ENCODE results near the gene BLTP2.

Gene BLTP2

DNA sequence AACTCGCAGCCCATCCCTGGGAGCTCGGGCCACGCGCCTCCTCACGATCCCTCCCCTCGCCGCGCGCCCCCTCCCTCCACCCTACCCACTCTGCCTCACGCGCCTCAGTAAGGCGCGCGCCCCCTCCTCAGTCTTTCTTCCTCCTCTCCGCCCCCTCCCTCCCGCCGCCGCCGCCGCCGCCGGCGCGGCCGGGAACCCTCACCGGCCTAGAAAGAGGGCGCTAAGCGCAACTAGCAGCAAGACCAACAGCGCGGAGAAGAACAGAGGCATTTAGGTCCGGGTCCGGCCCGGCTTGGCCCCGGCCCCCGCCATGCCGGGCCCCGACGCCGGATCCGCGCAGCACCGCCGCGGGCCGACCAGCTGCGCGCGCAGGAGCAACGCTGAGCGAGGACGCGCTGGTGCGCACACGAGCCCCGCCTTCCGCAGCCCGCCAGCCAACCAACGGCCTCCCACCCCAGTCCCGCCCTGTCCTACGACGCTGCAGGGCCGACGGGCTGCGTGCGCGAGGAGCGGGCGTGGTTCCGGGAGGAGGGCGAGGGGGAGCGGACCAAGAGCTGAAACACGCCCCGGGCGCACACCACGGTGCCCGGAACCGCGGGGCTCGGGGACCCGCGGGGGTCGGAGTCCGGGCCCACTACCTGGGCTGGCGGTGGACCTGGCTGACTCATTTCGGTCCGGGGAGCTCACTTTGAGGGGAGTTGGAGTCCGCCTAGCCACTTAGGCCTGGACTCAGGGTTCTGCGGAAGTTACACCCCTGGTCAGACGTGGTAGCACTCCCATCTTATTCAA is at the start of gene BLTP2:
BLTP2 (minus strand) TSS at position 372 of the 789 bp plus-strand sequence; CDS start at position 270, 102 bp downstream.
- peaks cover 30 to 34% of the 10 kb centered on the region in 2 donors for H3K36me3 ChIP-seq (ENCODE audit: control insufficient read depth in 2 of 2, insufficient read depth in 2 of 2, low read length in 2 of 2)
- H3K4me1 ChIP-seq (ENCODE audit: control insufficient read depth in 2 of 2, insufficient read depth in 2 of 2, low read length in 2 of 2), result peaks cover 27 to 33% of the 10 kb centered on the region in 2 donors
- H3K4me3 ChIP-seq (ENCODE audit: low read length in 2 of 2), result peak within 1 kb of the TSS; percentile 83 to 94
- H3K9ac ChIP-seq (ENCODE audit: low read depth in 1 of 2, low read length in 2 of 2), result peak within 1 kb of the TSS; percentile 90 to 96
- H3K9me3 ChIP-seq (ENCODE audit: control insufficient read depth in 2 of 2, low read length in 2 of 2), result no peaks in the 10 kb centered on the region
- H3K27ac ChIP-seq (ENCODE audit: low read depth in 2 of 2, low read length in 2 of 2), result peak within 1 kb of the TSS; percentile 98
- H3K27me3 ChIP-seq (ENCODE audit: control insufficient read depth in 2 of 2, insufficient read depth in 2 of 2, low read length in 2 of 2), result no peaks in the 10 kb centered on the region

DNA sequence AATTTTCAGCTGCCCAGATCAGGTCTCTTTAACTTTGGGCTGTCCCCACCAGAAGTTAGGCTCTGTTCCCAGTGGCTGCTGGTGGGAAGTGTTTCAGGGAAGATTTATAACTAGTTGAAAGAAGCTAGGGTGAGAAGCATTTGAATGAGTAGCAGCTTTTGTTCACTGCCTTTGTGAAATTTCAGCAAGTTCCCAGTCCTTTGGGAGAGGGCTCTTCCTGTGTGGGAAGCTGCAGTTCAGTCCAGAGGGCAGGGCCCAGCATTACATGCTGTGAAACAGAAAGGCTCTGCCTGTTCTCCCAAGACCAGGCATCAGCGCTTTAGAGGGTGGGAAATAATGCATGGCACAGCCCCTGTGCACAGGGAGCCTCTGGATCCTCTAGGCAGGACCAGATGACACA is 48.9 kb upstream of the BLTP2 start:
- H3K27ac ChIP-seq (ENCODE audit: low read depth in 2 of 2, low read length in 2 of 2), result no peak overlapping the region
- no peaks in the 10 kb centered on the region for H3K9me3 ChIP-seq (ENCODE audit: control insufficient read depth in 2 of 2, low read length in 2 of 2)
- H3K27me3 ChIP-seq (ENCODE audit: control insufficient read depth in 2 of 2, insufficient read depth in 2 of 2, low read length in 2 of 2), result no peaks in the 10 kb centered on the region
- peaks cover 76 to 77% of the 10 kb centered on the region in 2 donors for H3K36me3 ChIP-seq (ENCODE audit: control insufficient read depth in 2 of 2, insufficient read depth in 2 of 2, low read length in 2 of 2)
- H3K4me1 ChIP-seq (ENCODE audit: control insufficient read depth in 2 of 2, insufficient read depth in 2 of 2, low read length in 2 of 2), result peaks cover 14 to 15% of the 10 kb centered on the region in 2 donors
- no peak overlapping the region for H3K9ac ChIP-seq (ENCODE audit: low read depth in 1 of 2, low read length in 2 of 2)
- H3K4me3 ChIP-seq (ENCODE audit: low read length in 2 of 2), result no peak overlapping the region

DNA sequence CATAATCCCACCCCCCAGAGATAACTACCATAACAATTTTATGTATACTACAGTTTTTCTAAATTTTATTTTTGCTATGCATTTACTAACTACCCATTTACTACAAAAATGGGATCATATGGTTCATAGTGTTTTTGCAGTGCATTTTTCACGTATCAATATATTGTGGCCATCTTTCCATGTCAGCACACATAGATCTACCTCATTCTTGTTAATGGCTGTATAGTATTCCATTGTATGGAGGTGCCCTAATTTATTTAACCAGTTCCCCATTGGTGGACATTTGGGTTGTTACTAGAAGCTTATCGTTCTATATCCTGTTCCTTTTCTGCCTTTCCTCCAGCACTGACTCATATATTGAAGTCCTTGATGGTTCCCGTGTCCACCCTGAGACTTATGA is 44.1 kb upstream of the BLTP2 start:
- Histone ChIP-seq H3K9me3 (ENCODE audit: control insufficient read depth in 2 of 2, low read length in 2 of 2) (no peaks in the 10 kb centered on the region), H3K27me3 (ENCODE audit: control insufficient read depth in 2 of 2, insufficient read depth in 2 of 2, low read length in 2 of 2) (no peaks in the 10 kb centered on the region), H3K9ac (ENCODE audit: low read depth in 1 of 2, low read length in 2 of 2) (no peak overlapping the region), H3K27ac (ENCODE audit: low read depth in 2 of 2, low read length in 2 of 2) (no peak overlapping the region), H3K4me1 (ENCODE audit: control insufficient read depth in 2 of 2, insufficient read depth in 2 of 2, low read length in 2 of 2) (no peaks in the 10 kb centered on the region), H3K4me3 (ENCODE audit: low read length in 2 of 2) (no peak overlapping the region), H3K36me3 (ENCODE audit: control insufficient read depth in 2 of 2, insufficient read depth in 2 of 2, low read length in 2 of 2) (peaks cover 80% of the 10 kb centered on the region in 2 donors)

DNA sequence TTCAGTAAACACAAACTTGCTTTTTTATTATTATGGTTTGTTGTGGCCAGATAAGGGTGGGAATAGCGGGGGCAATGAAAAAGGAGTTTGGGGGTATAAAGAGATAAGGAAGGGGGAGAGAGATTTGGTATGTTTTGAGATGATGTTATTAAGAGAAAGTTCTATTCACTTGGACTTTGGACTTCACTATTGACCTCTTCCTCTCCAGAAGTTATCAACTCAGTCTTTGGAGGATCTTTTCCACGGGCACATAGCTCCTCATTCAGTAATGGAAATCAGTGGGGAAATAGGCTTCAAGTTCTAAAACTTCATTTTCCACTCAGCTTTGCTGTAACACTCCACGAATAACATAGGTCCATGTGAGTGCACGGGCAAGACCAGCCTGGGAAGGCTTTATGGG is 43.5 kb upstream of the BLTP2 start:
- Histone ChIP-seq H3K4me3 (ENCODE audit: low read length in 2 of 2) (no peak overlapping the region), H3K4me1 (ENCODE audit: control insufficient read depth in 2 of 2, insufficient read depth in 2 of 2, low read length in 2 of 2) (no peaks in the 10 kb centered on the region), H3K9me3 (ENCODE audit: control insufficient read depth in 2 of 2, low read length in 2 of 2) (no peaks in the 10 kb centered on the region), H3K9ac (ENCODE audit: low read depth in 1 of 2, low read length in 2 of 2) (no peak overlapping the region), H3K27ac (ENCODE audit: low read depth in 2 of 2, low read length in 2 of 2) (no peak overlapping the region), H3K27me3 (ENCODE audit: control insufficient read depth in 2 of 2, insufficient read depth in 2 of 2, low read length in 2 of 2) (no peaks in the 10 kb centered on the region), H3K36me3 (ENCODE audit: control insufficient read depth in 2 of 2, insufficient read depth in 2 of 2, low read length in 2 of 2) (peaks cover 77 to 78% of the 10 kb centered on the region in 2 donors)

DNA sequence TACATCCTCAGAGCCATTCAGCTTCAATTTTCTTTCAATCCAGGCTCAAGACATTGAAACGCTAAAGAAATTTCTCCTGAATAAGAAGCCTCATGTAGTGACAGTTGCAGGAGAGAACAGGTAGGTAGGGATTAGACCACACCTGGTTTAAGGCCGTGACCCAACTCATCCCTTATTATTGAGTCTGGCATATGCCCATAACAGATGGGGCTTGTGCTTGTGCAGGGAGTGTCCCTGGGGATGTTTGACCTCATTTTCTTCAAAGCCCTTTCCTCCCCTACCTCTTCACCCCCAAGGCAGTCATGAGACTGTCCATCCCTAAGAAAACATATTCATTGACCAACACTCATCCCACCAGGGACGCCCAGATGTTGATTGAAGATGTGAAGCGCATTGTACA is 41.3 kb upstream of the BLTP2 start:
- H3K4me1 ChIP-seq (ENCODE audit: control insufficient read depth in 2 of 2, insufficient read depth in 2 of 2, low read length in 2 of 2), result no peaks in the 10 kb centered on the region
- H3K27ac ChIP-seq (ENCODE audit: low read depth in 2 of 2, low read length in 2 of 2), result no peak overlapping the region
- H3K9ac ChIP-seq (ENCODE audit: low read depth in 1 of 2, low read length in 2 of 2), result no peak overlapping the region
- no peaks in the 10 kb centered on the region for H3K9me3 ChIP-seq (ENCODE audit: control insufficient read depth in 2 of 2, low read length in 2 of 2)
- no peak overlapping the region for H3K4me3 ChIP-seq (ENCODE audit: low read length in 2 of 2)
- H3K27me3 ChIP-seq (ENCODE audit: control insufficient read depth in 2 of 2, insufficient read depth in 2 of 2, low read length in 2 of 2), result no peaks in the 10 kb centered on the region
- peaks cover 93 to 94% of the 10 kb centered on the region in 2 donors for H3K36me3 ChIP-seq (ENCODE audit: control insufficient read depth in 2 of 2, insufficient read depth in 2 of 2, low read length in 2 of 2)

DNA sequence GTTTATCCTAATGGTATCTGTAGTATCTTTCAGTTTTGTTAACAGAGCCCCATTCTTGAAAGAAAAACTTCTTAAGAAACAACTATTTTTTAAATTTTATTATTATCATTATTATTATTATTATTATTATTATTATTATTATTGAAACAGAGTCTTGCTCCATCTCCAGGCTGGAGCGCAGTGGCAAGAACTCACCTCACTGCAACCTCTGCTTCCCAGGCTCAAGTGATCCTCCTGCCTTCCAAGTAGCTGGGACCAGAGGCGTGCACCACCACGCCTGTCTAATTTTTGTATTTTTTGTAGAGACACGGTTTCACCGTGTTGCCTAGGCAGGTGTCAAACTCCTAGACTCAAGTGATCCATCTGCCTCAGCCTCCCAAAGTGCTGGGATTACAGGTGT is 40.4 kb upstream of the BLTP2 start:
- Histone ChIP-seq H3K9ac (ENCODE audit: low read depth in 1 of 2, low read length in 2 of 2) (no peak overlapping the region), H3K9me3 (ENCODE audit: control insufficient read depth in 2 of 2, low read length in 2 of 2) (no peaks in the 10 kb centered on the region), H3K36me3 (ENCODE audit: control insufficient read depth in 2 of 2, insufficient read depth in 2 of 2, low read length in 2 of 2) (peaks cover 90 to 94% of the 10 kb centered on the region in 2 donors), H3K27me3 (ENCODE audit: control insufficient read depth in 2 of 2, insufficient read depth in 2 of 2, low read length in 2 of 2) (no peaks in the 10 kb centered on the region), H3K4me1 (ENCODE audit: control insufficient read depth in 2 of 2, insufficient read depth in 2 of 2, low read length in 2 of 2) (no peaks in the 10 kb centered on the region), H3K4me3 (ENCODE audit: low read length in 2 of 2) (no peak overlapping the region), H3K27ac (ENCODE audit: low read depth in 2 of 2, low read length in 2 of 2) (no peak overlapping the region)

DNA sequence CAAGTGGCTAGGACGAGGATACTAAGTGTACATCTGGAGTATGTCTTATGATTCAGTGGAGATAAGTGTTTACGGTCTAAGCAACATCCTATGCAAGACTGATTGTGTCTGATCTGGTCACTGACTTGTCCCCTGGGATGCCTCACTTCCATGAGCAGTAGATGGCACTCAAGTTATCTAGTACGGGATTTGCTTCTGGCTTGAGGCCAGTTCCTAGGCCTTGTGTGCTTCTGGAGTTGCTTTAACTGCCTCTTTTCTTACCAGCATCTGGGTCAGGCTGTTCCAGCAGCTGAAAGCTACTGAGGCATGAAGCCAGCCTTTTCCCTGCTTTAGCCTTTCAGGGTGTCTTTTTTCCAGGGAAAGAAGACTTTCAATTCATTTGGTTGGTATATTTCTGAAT is 40.0 kb upstream of the BLTP2 start:
- H3K27me3 ChIP-seq (ENCODE audit: control insufficient read depth in 2 of 2, insufficient read depth in 2 of 2, low read length in 2 of 2), result no peaks in the 10 kb centered on the region
- H3K4me3 ChIP-seq (ENCODE audit: low read length in 2 of 2), result no peak overlapping the region
- no peak overlapping the region for H3K27ac ChIP-seq (ENCODE audit: low read depth in 2 of 2, low read length in 2 of 2)
- H3K9me3 ChIP-seq (ENCODE audit: control insufficient read depth in 2 of 2, low read length in 2 of 2), result no peaks in the 10 kb centered on the region
- peaks cover 86 to 93% of the 10 kb centered on the region in 2 donors for H3K36me3 ChIP-seq (ENCODE audit: control insufficient read depth in 2 of 2, insufficient read depth in 2 of 2, low read length in 2 of 2)
- H3K9ac ChIP-seq (ENCODE audit: low read depth in 1 of 2, low read length in 2 of 2), result no peak overlapping the region
- H3K4me1 ChIP-seq (ENCODE audit: control insufficient read depth in 2 of 2, insufficient read depth in 2 of 2, low read length in 2 of 2), result no peaks in the 10 kb centered on the region

DNA sequence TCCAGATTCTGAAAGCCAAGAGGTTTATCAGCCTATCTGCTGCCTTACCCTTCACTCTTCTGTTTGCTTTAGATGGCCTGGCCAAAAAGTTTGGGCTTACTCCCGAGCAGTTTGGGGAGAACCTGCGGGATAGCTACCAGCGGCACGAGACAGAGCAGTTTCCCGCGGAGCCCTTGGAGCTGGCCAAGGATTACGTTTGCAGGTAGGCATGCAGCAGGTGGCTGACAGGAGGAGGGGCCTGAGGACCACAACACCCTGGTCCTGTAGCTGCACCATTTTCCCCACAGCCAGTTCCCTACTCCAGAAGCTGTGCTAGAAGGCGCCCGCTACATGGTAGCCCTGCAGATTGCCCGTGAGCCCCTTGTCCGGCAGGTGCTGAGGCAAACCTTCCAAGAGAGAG is 37.7 kb upstream of the BLTP2 start:
- H3K27ac ChIP-seq (ENCODE audit: low read depth in 2 of 2, low read length in 2 of 2), result no peak overlapping the region
- H3K9me3 ChIP-seq (ENCODE audit: control insufficient read depth in 2 of 2, low read length in 2 of 2), result no peaks in the 10 kb centered on the region
- H3K4me3 ChIP-seq (ENCODE audit: low read length in 2 of 2), result no peak overlapping the region
- no peaks in the 10 kb centered on the region for H3K4me1 ChIP-seq (ENCODE audit: control insufficient read depth in 2 of 2, insufficient read depth in 2 of 2, low read length in 2 of 2)
- peaks cover 77 to 87% of the 10 kb centered on the region in 2 donors for H3K36me3 ChIP-seq (ENCODE audit: control insufficient read depth in 2 of 2, insufficient read depth in 2 of 2, low read length in 2 of 2)
- no peaks in the 10 kb centered on the region for H3K27me3 ChIP-seq (ENCODE audit: control insufficient read depth in 2 of 2, insufficient read depth in 2 of 2, low read length in 2 of 2)
- H3K9ac ChIP-seq (ENCODE audit: low read depth in 1 of 2, low read length in 2 of 2), result no peak overlapping the region

DNA sequence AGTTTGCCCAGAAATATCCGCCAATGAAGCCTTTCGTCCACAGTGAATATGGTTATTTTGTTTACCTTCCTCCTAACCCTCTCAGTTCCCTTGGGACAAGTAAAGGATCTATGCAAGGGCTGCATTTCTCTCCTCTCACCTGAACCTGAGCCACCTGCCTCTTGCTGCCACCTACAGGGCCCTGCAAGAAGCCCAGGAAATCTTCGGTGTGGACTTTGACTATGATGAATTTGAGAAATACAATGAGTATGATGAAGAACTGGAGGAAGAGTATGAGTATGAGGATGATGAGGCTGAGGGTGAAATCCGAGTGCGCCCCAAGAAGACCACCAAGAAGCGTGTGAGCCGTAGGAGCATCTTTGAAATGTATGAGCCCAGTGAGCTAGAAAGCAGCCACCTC is 31.0 kb upstream of the BLTP2 start:
- Histone ChIP-seq H3K27ac (ENCODE audit: low read depth in 2 of 2, low read length in 2 of 2) (no peak overlapping the region), H3K4me1 (ENCODE audit: control insufficient read depth in 2 of 2, insufficient read depth in 2 of 2, low read length in 2 of 2) (no peaks in the 10 kb centered on the region), H3K27me3 (ENCODE audit: control insufficient read depth in 2 of 2, insufficient read depth in 2 of 2, low read length in 2 of 2) (no peaks in the 10 kb centered on the region), H3K4me3 (ENCODE audit: low read length in 2 of 2) (no peak overlapping the region), H3K9me3 (ENCODE audit: control insufficient read depth in 2 of 2, low read length in 2 of 2) (no peaks in the 10 kb centered on the region), H3K36me3 (ENCODE audit: control insufficient read depth in 2 of 2, insufficient read depth in 2 of 2, low read length in 2 of 2) (peaks cover 74 to 86% of the 10 kb centered on the region in 2 donors), H3K9ac (ENCODE audit: low read depth in 1 of 2, low read length in 2 of 2) (no peak overlapping the region)

DNA sequence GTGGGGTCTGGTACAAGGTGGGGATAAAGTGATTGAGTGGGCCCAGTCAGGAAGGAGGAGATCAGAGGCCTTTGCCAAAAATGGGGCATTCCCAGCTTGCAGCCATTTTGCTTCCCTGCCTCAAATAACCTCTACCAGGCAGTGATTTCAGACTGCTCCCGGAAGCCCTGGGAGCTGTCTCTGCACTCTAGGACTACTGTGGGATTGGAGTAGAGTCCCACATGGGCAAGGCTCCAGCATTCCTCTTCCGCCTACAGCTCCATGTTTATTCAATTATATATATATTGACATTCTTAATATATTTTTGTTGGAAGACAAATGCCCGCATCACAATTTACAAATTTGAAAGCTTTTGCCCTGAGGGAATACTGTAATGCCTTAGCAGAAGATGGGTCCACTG is 30.5 kb upstream of the BLTP2 start:
- Histone ChIP-seq H3K4me3 (ENCODE audit: low read length in 2 of 2) (no peak overlapping the region), H3K27ac (ENCODE audit: low read depth in 2 of 2, low read length in 2 of 2) (no peak overlapping the region), H3K36me3 (ENCODE audit: control insufficient read depth in 2 of 2, insufficient read depth in 2 of 2, low read length in 2 of 2) (peaks cover 74 to 85% of the 10 kb centered on the region in 2 donors), H3K9me3 (ENCODE audit: control insufficient read depth in 2 of 2, low read length in 2 of 2) (no peaks in the 10 kb centered on the region), H3K27me3 (ENCODE audit: control insufficient read depth in 2 of 2, insufficient read depth in 2 of 2, low read length in 2 of 2) (no peaks in the 10 kb centered on the region), H3K4me1 (ENCODE audit: control insufficient read depth in 2 of 2, insufficient read depth in 2 of 2, low read length in 2 of 2) (no peaks in the 10 kb centered on the region), H3K9ac (ENCODE audit: low read depth in 1 of 2, low read length in 2 of 2) (no peak overlapping the region)

All from mucosa of rectum (tissue), 2 donors.